Nephron progenitor cell (in vitro differentiated cells): Measurements from ENCODE around the gene FGD4.
A peak's percentile ranks its signal among the peaks of the same experiment; 100 is the strongest.

Experiments used
- DNase-seq: peaks from one replicate; pipeline ENCODE4 v3.0.0; 2021
- H3K27ac Mint-ChIP-seq: 2 replicates; pipeline ENCODE4 v1.8.0; 2021; ENCODE audit warnings: mild to moderate bottlenecking, moderate library complexity, mixed read lengths
- H3K27me3 Mint-ChIP-seq: 2 replicates; pipeline ENCODE4 v1.8.0; 2021; ENCODE audit warnings: mild to moderate bottlenecking, low read depth, mixed read lengths; ENCODE audit not compliant: poor library complexity
- H3K36me3 Mint-ChIP-seq: 2 replicates; pipeline ENCODE4 v1.8.0; 2021; ENCODE audit warnings: low read depth, mixed read lengths
- H3K4me1 Mint-ChIP-seq: 2 replicates; pipeline ENCODE4 v1.8.0; 2021; ENCODE audit warnings: mixed read lengths
- H3K4me3 Mint-ChIP-seq: 2 replicates; pipeline ENCODE4 v1.8.0; 2021; ENCODE audit warnings: mild to moderate bottlenecking, moderate library complexity, mixed read lengths
- H3K9me3 Mint-ChIP-seq: 2 replicates; pipeline ENCODE4 v1.8.0; 2021; ENCODE audit warnings: mild to moderate bottlenecking, moderate library complexity, mixed read lengths
- CTCF ChIP-seq: fragments of 200-600 bp; sonication (generic); IDR thresholded peaks from 2 replicates; pipeline ENCODE4 v1.5.0; 2021; ENCODE audit warnings: antibody characterized with exemption

FGD4 gene

DNA sequence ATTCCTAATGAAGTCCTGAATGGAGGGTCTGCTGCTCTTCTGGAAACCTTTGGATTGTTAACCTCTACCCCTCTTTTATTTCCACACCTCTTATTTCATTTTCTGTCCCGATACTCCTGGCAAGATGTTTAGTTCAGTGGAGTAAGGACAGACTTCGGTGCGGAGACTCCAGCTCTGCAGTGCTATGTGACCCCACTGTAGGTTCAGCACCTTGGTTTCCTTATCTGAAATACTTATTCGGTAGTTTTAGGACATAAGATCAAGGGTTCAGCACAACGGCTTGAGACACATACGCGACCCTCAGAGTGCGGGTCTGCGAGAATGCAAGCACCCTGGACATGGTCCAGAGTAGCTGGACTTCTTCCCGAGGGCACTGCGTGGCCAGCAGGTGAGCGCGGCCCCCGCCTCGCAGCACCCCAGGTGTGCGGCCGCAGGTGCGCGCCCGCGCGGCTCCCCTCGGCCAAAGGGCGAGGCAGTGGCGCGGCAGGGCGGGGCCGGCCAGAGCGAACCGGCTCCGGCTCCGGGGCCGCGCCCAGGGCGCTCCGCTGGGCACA lies 465 bp upstream of the FGD4 start:
- no peak for DNase-seq
- TF ChIP-seq CTCF: no peak

GRCh38 chr12:32400114-32400672 lies 835 bp downstream of the FGD4 start:
- peaks cover 37% of the 10 kb centered on the region for H3K27me3 Mint-ChIP-seq
- DNase-seq: no peak
- no peaks in the 10 kb centered on the region for H3K36me3 Mint-ChIP-seq
- H3K4me1 Mint-ChIP-seq: peaks cover 21% of the 10 kb centered on the region
- no peaks in the 10 kb centered on the region for H3K9me3 Mint-ChIP-seq
- peak overlapping the region; percentile 95 for H3K4me3 Mint-ChIP-seq
- H3K27ac Mint-ChIP-seq: no peak overlapping the region
- no peak for TF ChIP-seq CTCF

More for the DNA sequence above, 465 bp upstream of the FGD4 start:
- no peaks in the 10 kb centered on the region for H3K9me3 Mint-ChIP-seq
- peaks cover 37% of the 10 kb centered on the region for H3K27me3 Mint-ChIP-seq
- no peaks in the 10 kb centered on the region for H3K36me3 Mint-ChIP-seq
- peaks cover 21% of the 10 kb centered on the region for H3K4me1 Mint-ChIP-seq
- H3K27ac Mint-ChIP-seq: no peak overlapping the region
- H3K4me3 Mint-ChIP-seq: peak overlapping the region; percentile 95

DNA sequence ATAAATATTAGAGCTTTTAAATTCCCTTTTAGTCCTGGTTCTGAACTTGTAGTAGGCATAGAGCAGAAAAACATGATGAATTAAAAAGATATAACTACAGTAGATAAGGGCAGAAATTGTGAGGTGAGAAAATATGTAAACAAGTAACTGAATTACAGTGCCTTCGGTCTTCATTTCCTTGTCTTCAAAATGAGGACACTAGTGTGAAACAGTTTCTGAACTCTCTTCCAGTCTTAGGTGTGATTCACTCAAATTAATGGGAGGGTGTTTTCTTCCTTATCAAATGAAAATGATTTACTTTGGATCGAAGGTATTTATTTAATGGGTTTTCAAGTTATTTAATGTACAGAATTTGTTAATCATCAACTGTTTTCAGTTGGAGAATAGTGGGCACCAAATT lies 1.5 kb downstream of the FGD4 start:
- no peak overlapping the region for H3K27ac Mint-ChIP-seq

GRCh38 chr12:32402170-32402569 lies 2.8 kb downstream of the FGD4 start:
- Mint-ChIP-seq H3K27me3 (peaks cover 34% of the 10 kb centered on the region), H3K9me3 (no peaks in the 10 kb centered on the region), H3K27ac (no peak overlapping the region), H3K4me3 (no peak overlapping the region), H3K36me3 (no peaks in the 10 kb centered on the region), H3K4me1 (peaks cover 21% of the 10 kb centered on the region)
- DNase-seq: no peak
- no peak for TF ChIP-seq CTCF

More for the DNA sequence above, 1.5 kb downstream of the FGD4 start:
- H3K36me3 Mint-ChIP-seq: no peaks in the 10 kb centered on the region
- TF ChIP-seq CTCF: no peak
- peak overlapping the region; percentile 95 for H3K4me3 Mint-ChIP-seq
- H3K9me3 Mint-ChIP-seq: no peaks in the 10 kb centered on the region
- DNase-seq: no peak
- H3K4me1 Mint-ChIP-seq: peaks cover 21% of the 10 kb centered on the region
- H3K27me3 Mint-ChIP-seq: peaks cover 37% of the 10 kb centered on the region

- Mint-ChIP-seq H3K27ac (no peak overlapping the region), H3K36me3 (no peaks in the 10 kb centered on the region), H3K27me3 (peaks cover 29% of the 10 kb centered on the region), H3K4me3 (no peak overlapping the region), H3K4me1 (peaks cover 16% of the 10 kb centered on the region), H3K9me3 (no peaks in the 10 kb centered on the region)
- DNase-seq: no peak
- no peak for TF ChIP-seq CTCF
These were observed 3.6 kb downstream of the FGD4 start for GRCh38 chr12:32402946-32403345.

DNA sequence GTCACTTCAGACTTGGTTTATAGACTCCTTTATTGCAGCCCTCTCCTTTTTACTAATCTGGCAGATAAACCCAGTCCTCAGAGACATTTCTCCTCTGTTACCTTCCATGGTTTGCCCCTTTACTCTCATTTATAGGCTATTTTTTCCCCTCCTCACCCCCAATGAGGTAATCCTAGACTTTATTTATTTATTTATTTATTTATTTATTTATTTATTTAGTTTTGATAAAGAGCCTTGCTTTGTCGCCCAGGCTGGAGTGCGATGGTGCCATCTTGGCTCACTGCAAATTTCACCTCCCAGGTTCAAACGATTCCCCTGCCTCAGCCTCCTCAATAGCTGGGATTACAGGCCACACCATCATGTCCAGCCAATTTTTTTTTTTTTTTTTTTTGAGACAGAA lies 8.4 kb downstream of the FGD4 start:
- no peak for TF ChIP-seq CTCF
- no peak for DNase-seq
- no peaks in the 10 kb centered on the region for H3K27me3 Mint-ChIP-seq
- no peak overlapping the region for H3K27ac Mint-ChIP-seq
- H3K36me3 Mint-ChIP-seq: no peaks in the 10 kb centered on the region
- no peaks in the 10 kb centered on the region for H3K9me3 Mint-ChIP-seq
- H3K4me3 Mint-ChIP-seq: no peak overlapping the region
- H3K4me1 Mint-ChIP-seq: no peaks in the 10 kb centered on the region
